ENCODE data around the gene CYP2A13. TPM values are rescaled to one million over a fixed set of nuclear protein-coding genes. Genes with fewer than 3 reads are reported as not detected.

CYP2A13 gene
- polyA plus RNA-seq, 1 donor from 2014 or later = not detected

- TF ChIP-seq REST (IDR thresholded peaks at IDR 0.05; ENCODE audit: borderline replicate concordance) (no peak), POLR2AphosphoS5 (IDR thresholded peaks at IDR 0.05) (no peak), CTCF (IDR thresholded peaks at IDR 0.05; ENCODE audit: poor library complexity, severe bottlenecking) (no peak), EZH2 (IDR thresholded peaks at IDR 0.05; ENCODE audit: borderline replicate concordance, insufficient read depth, low read length, poor library complexity, severe bottlenecking) (no peak), EP300 (conservative IDR thresholded peaks at IDR 0.05; ENCODE audit: poor library complexity, severe bottlenecking) (no peak)
- Histone ChIP-seq H3K27ac (ENCODE audit: low read length) (no peak overlapping the region), H3K9ac (ENCODE audit: low read length) (no peak overlapping the region), H4K20me1 (ENCODE audit: insufficient read depth) (no peaks in the 10 kb centered on the region), H3K27me3 (ENCODE audit: insufficient read depth, low read depth, low read length) (peaks cover 13% of the 10 kb centered on the region), H2AFZ (ENCODE audit: low read depth, low read length) (no peak overlapping the region), H3K36me3 (ENCODE audit: insufficient read depth, low read length) (no peaks in the 10 kb centered on the region), H3K79me2 (replicated peaks; ENCODE audit: insufficient read depth, low read length) (no peaks in the 10 kb centered on the region), H3K4me2 (ENCODE audit: low read length) (no peak overlapping the region), H3K9me2 (ENCODE audit: insufficient read depth, low read length) (no peaks in the 10 kb centered on the region), H3K9me3 (ENCODE audit: low read length) (no peaks in the 10 kb centered on the region), H3K4me3 (ENCODE audit: low read length) (peak overlapping the region; percentile 31), H3F3A (ENCODE audit: insufficient read depth, low read length, poor library complexity, severe bottlenecking) (no peaks in the 10 kb centered on the region)
Measured at GRCh38 chr19:41089959-41090358, 1.7 kb downstream of the CYP2A13 start.

GRCh38 chr19:41095703-41096102 is 7.5 kb downstream of the CYP2A13 start:
- no peak overlapping the region for H2AFZ ChIP-seq (ENCODE audit: low read depth, low read length)
- no peak overlapping the region for H3K4me3 ChIP-seq (ENCODE audit: low read length)
- H3K79me2 ChIP-seq (replicated peaks; ENCODE audit: insufficient read depth, low read length) = no peaks in the 10 kb centered on the region
- no peaks in the 10 kb centered on the region for H3F3A ChIP-seq (ENCODE audit: insufficient read depth, low read length, poor library complexity, severe bottlenecking)
- TF ChIP-seq TAF1 (IDR thresholded peaks at IDR 0.05; ENCODE audit: low read depth) (no peak), SMC3 (conservative IDR thresholded peaks at IDR 0.05; ENCODE audit: poor library complexity) (no peak), EZH2 (IDR thresholded peaks at IDR 0.05; ENCODE audit: borderline replicate concordance, insufficient read depth, low read length, poor library complexity, severe bottlenecking) (no peak), CTCF (IDR thresholded peaks at IDR 0.05; ENCODE audit: poor library complexity, severe bottlenecking) (no peak), REST (IDR thresholded peaks at IDR 0.05; ENCODE audit: borderline replicate concordance) (no peak), EP300 (conservative IDR thresholded peaks at IDR 0.05; ENCODE audit: poor library complexity, severe bottlenecking) (no peak), POLR2AphosphoS5 (IDR thresholded peaks at IDR 0.05) (no peak), RAD21 (conservative IDR thresholded peaks at IDR 0.05) (no peak), MXI1 (conservative IDR thresholded peaks at IDR 0.05; ENCODE audit: poor library complexity, severe bottlenecking) (no peak)
- no peaks in the 10 kb centered on the region for H3K36me3 ChIP-seq (ENCODE audit: insufficient read depth, low read length)
- H3K27ac ChIP-seq (ENCODE audit: low read length) = no peak overlapping the region
- no peaks in the 10 kb centered on the region for H3K9me2 ChIP-seq (ENCODE audit: insufficient read depth, low read length)
- no peak overlapping the region for H3K9ac ChIP-seq (ENCODE audit: low read length)
- no peaks in the 10 kb centered on the region for H4K20me1 ChIP-seq (ENCODE audit: insufficient read depth)
- H3K4me2 ChIP-seq (ENCODE audit: low read length) = no peak overlapping the region
- no peaks in the 10 kb centered on the region for H3K9me3 ChIP-seq (ENCODE audit: low read length)
- no peaks in the 10 kb centered on the region for H3K27me3 ChIP-seq (ENCODE audit: insufficient read depth, low read depth, low read length)

Measured in neural cell (in vitro differentiated cells).